T-helper 22 cell (primary cell): ENCODE data around the gene TNRC6B.
"Not testable (repeated sequence)": the region's sequence is repeated elsewhere in the genome, so short reads cannot be mapped to it uniquely, and the experiment has no call there.

ENCODE experiments used
- DNase-seq: peaks from one replicate; pipeline ENCODE4 v3.0.0-alpha.2; 2020; ENCODE audit warnings: low read depth

Gene TNRC6B

GRCh38 chr22:40183029-40183581 lies 5.4 kb downstream of the TNRC6B start:
- no peak for DNase-seq

GRCh38 chr22:40183603-40184002 lies 5.9 kb downstream of the TNRC6B start:
- DNase-seq: not testable (repeated sequence)

- DNase-seq: no peak
Observed at GRCh38 chr22:40187389-40187788, 9.7 kb downstream of the TNRC6B start.

- no peak for DNase-seq
Observed at GRCh38 chr22:40189997-40190396, 12.3 kb downstream of the TNRC6B start.

GRCh38 chr22:40190501-40190900 lies 12.8 kb downstream of the TNRC6B start:
- DNase-seq: no peak

GRCh38 chr22:40193429-40194421 lies 16.0 kb downstream of the TNRC6B start:
- DNase-seq: no peak

- no peak for DNase-seq
Observed at GRCh38 chr22:40194656-40195055, 16.9 kb downstream of the TNRC6B start.

- DNase-seq: no peak
Observed at GRCh38 chr22:40196628-40197360, 19.1 kb downstream of the TNRC6B start.

GRCh38 chr22:40197421-40197820 lies 19.7 kb downstream of the TNRC6B start:
- DNase-seq: not testable (repeated sequence)

GRCh38 chr22:40198733-40199132 lies 21.0 kb downstream of the TNRC6B start:
- no peak for DNase-seq

- no peak for DNase-seq
Observed at GRCh38 chr22:40199223-40199622, 21.5 kb downstream of the TNRC6B start.

GRCh38 chr22:40199852-40200251 lies 22.1 kb downstream of the TNRC6B start:
- DNase-seq: no peak

- no peak for DNase-seq
Observed at GRCh38 chr22:40200795-40201530, 23.2 kb downstream of the TNRC6B start.

- no peak for DNase-seq
Observed at GRCh38 chr22:40202225-40202944, 24.7 kb downstream of the TNRC6B start.

GRCh38 chr22:40203572-40203971 lies 25.8 kb downstream of the TNRC6B start:
- DNase-seq: no peak

GRCh38 chr22:40204321-40205116 lies 26.8 kb downstream of the TNRC6B start:
- DNase-seq: no peak

- DNase-seq: no peak
Observed at GRCh38 chr22:40206561-40206960, 28.8 kb downstream of the TNRC6B start.

- DNase-seq: no peak
Observed at GRCh38 chr22:40210818-40211217, 33.1 kb downstream of the TNRC6B start.

GRCh38 chr22:40211476-40212054 lies 33.8 kb downstream of the TNRC6B start:
- no peak for DNase-seq

- no peak for DNase-seq
Observed at GRCh38 chr22:40212121-40212520, 34.4 kb downstream of the TNRC6B start.
